NCI-H1092 (cell line): ENCODE results near the gene CMC1.
"Not testable (repeated sequence)": the region's sequence is repeated elsewhere in the genome, so short reads cannot be mapped to it uniquely, and the experiment has no call there.

Source experiments
- DNase-seq: peaks from one replicate; lab custom pipeline; 2025; lab: John Stamatoyannopoulos, UW

Gene CMC1

GRCh38 chr3:28241221-28242160 is at the start of gene CMC1:
Gene CMC1 (plus strand): TSS chr3:28241619. CDS start chr3:28241794, 175 bp downstream.
- peak; percentile 93 for DNase-seq

- DNase-seq = no peak
Observed at GRCh38 chr3:28198161-28198560, 43.3 kb upstream of the CMC1 start.

- no peak for DNase-seq
Observed at GRCh38 chr3:28198974-28199373, 42.4 kb upstream of the CMC1 start.

GRCh38 chr3:28199643-28200042 is 41.8 kb upstream of the CMC1 start:
- not testable (repeated sequence) for DNase-seq

GRCh38 chr3:28200366-28200848 is 41.0 kb upstream of the CMC1 start:
- not testable (repeated sequence) for DNase-seq

GRCh38 chr3:28206479-28206878 is 34.9 kb upstream of the CMC1 start:
- no peak for DNase-seq

- DNase-seq = no peak
Observed at GRCh38 chr3:28207000-28207733, 34.3 kb upstream of the CMC1 start.

- no peak for DNase-seq
Observed at GRCh38 chr3:28210968-28211713, 30.3 kb upstream of the CMC1 start.

- DNase-seq = no peak
Observed at GRCh38 chr3:28212681-28213080, 28.7 kb upstream of the CMC1 start.

- no peak for DNase-seq
Observed at GRCh38 chr3:28215407-28215806, 26.0 kb upstream of the CMC1 start.

GRCh38 chr3:28218071-28218916 is 23.1 kb upstream of the CMC1 start:
- no peak for DNase-seq

GRCh38 chr3:28218917-28219198 is 22.6 kb upstream of the CMC1 start:
- no peak for DNase-seq

GRCh38 chr3:28224430-28224829 is 17.0 kb upstream of the CMC1 start:
- DNase-seq = no peak

- no peak for DNase-seq
Observed at GRCh38 chr3:28226020-28226419, 15.4 kb upstream of the CMC1 start.

- DNase-seq = no peak
Observed at GRCh38 chr3:28228623-28229022, 12.8 kb upstream of the CMC1 start.

GRCh38 chr3:28232659-28233058 is 8.8 kb upstream of the CMC1 start:
- DNase-seq = no peak

- DNase-seq = no peak
Observed at GRCh38 chr3:28234454-28234853, 7.0 kb upstream of the CMC1 start.

GRCh38 chr3:28239108-28239507 is 2.3 kb upstream of the CMC1 start:
- no peak for DNase-seq

GRCh38 chr3:28240441-28240840 is 978 bp upstream of the CMC1 start:
- peak; percentile 15 for DNase-seq

GRCh38 chr3:28242519-28242918 is 1.1 kb downstream of the CMC1 start:
- DNase-seq = no peak

- DNase-seq = no peak
Observed at GRCh38 chr3:28243424-28244106, 2.1 kb downstream of the CMC1 start.
